Umbilical cord (tissue), 2 donors: ENCODE results near the gene TBC1D16. TPM values are rescaled to one million over a fixed set of nuclear protein-coding genes. Genes with fewer than 3 reads are reported as not detected.
A peak's percentile ranks its signal among the peaks of the same experiment; 100 is the strongest.
"Not testable (repeated sequence)": the region's sequence is repeated elsewhere in the genome, so short reads cannot be mapped to it uniquely, and the experiment has no call there.

Experiments used
- DNase-seq: peaks from one replicate; pipeline ENCODE4 v3.0.0-alpha.2; 2015; ENCODE audit warnings: low spot score
- total RNA-seq: library from RNA; depleted of rRNA; stranded (reverse); fragments of >200 nt; gene quantifications from one replicate; pipeline ENCODE4 v1.2.3, GENCODE V29; 2014; ENCODE audit warnings: low replicate concordance; ENCODE audit not compliant: insufficient read depth

TBC1D16 gene
- total RNA-seq, 1 donor from 2014 or later, result 21.7 TPM

DNA sequence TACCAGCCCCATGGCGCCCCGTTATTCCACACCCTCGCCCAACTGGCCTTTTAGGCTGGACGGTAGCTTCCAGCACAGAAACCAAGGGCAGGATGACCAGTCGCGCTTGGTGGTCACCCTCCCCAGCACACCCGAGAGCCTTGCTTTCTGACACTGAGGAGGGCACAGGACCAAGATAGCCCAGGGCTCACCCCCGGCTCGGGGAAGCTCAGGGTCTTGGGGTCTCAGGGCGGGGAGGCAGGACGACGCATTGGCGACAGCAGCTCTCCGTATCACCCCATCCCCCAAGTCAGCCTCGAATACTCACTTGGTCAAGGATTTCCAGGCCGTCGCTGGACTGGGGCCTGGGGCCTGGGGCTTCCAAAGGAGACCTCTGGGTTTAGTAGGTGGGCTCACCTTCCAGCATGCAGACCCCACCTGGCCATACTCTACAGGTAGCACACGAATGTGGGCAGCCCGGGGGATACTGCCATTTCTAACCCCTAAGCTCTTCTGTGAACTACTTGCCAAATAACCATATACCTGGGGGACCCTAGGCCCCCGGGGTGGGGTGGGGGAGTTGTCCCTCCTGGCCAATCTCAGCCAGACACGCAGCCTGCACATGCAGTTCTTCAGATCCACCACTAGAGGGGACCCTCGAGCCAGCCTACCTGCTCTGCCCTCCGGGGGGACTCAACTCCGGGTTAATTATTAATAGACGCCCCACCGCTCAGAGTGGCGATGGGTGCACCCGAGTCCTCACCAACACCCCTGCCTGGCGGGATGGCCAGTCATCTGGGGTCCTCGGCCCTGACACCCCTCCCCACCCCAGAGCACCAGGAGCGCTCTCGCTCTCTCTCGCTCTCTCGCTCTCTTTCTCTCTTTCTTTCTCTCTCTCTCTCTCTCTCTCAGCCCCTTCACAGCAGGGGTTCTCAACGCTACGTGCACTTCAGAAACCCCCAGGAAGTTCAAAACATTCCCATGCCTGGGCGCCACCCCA, 30.0 kb downstream of the TBC1D16 start:
- DNase-seq, result peak; percentile 37

DNA sequence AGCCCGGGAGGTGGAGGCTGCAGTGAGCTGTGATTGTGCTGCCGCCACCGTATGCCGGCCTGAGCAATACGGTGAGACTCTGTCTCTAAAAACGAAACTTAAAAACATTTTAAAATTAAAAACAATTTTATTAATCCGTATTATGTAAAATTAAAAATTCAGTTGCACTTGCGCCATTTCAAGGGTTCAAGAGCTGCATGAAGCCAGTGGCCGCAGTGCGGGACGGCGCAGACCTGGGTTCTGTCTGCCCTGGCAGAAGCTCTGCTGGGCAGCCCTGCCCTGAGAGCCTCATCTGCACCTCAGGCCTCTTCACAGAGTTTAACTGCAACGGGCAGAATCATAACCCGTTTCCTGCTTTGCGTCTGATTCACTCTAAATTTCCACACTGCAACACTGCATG, 31.7 kb downstream of the TBC1D16 start:
- DNase-seq, result no peak

DNA sequence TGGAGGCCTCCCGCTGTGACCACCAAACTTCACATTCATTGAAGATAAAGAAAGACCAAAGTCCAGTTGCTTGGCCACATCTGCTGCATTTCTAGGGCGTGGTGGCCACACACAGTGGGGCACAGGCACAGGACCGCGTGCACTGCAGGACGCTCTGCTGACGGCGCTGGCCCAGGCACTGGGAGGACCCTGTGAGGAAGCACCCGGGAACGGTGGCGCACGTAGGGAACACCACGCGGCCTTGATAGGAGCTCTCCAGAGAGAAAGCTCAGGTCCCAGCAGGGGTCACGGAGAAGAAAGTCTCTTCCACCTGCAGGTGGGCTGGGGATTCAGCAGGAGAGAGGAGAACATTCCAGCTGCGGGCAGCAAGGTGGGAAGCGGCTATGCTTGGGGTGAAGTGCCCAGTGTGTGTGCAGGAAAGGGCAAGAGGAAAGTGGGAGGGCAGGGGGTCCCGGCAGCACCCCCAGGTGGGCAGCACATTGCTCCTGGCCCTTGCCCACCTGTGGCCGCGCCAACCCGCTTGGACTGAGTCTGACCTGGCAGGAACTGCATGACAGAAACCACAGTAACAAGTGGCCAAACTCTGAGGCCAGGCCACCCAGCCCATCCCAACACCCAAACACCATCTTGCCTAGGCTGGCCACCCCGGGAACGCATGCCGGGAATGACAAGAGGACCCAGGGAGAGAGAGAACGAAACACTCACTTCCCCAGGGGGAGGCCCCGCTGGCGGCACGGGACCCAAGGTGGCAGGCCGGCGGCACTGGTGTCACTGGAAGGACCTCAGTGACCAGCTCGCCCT, 32.8 kb downstream of the TBC1D16 start:
- no peak for DNase-seq

DNA sequence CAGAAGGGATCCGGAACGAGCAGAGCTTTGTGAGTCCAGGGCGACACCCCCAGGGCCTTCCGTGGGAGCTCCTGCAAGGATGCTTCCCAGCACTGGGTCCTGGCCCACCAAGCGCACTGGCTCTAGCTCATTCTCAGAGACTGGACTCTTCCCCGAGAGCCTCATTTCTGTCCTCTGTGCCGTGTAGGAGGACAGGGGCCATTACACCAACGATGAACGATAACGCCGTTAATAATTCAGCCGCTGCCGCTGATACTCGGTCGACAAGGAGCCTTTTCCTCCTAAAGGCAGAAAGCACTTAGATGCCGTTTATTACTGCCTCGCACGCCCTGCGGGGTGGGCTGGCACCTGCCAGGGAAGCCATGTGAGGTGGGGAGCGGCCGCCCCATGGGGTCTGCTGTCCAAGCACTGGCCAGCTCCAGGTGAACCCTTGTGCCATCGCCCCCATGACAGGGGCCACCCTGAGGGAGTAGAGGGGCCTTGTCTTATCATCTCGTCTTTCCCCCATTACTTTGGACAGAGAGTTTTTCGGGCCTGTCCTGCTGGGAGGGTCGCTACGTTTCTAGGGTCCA, 33.5 kb downstream of the TBC1D16 start:
- no peak for DNase-seq

DNA sequence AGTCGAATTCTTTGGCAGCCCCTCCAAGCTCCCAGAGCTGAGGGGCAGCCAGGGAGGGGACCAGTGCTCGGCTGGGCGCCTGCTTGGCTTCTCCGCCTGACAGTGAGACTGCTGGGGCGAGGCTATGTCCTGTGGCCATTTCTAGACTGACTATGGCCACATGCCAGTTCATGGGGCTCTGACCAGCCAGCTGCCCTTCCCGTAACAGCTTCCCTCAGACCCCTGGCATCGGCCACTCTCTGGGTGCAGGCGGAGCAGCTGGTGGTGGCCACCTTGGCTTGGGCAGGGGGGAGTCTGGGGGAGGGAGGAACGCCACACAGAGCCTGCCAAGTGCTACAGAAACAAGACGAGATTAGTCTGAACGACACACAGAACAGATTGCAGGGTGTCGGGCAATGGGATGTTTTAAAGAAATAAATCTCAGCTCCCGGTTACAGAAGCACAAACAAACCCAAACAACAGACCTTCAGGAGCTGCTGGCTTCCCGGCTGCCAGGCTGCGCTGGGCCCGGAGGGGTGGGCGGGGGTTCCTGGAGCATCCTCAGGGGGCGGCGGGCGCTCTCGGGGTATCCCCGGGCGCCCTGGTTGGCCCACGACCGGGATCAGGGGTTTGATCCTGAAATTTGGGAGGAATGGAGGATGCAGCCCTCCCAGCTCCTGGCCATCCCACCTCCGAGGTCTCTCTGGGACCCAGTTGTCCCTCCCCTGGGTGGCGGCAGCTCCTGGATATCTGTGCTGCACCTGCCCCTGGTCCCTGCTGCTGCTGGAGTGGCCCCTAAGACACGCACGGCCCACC, 34.5 kb downstream of the TBC1D16 start:
- DNase-seq, result no peak

DNA sequence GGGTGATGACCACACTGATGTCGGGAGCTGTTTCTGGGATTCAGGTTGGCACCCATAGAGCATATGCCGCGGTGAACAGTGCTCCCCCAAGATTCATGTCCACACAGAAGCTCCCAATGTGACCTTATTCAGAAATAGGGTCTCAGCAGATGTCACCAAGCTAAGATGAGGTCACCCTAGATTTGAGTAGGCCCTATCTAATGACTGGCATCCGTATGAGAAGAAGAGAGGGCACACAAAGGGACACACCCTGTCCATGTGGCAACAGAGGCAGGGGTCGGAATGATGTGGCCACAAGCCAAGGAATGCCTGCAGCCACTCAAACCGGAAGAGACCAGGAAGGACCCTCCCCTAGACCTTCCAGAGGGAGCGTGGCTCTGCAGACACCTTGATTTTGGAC, 35.5 kb downstream of the TBC1D16 start:
- no peak for DNase-seq

DNA sequence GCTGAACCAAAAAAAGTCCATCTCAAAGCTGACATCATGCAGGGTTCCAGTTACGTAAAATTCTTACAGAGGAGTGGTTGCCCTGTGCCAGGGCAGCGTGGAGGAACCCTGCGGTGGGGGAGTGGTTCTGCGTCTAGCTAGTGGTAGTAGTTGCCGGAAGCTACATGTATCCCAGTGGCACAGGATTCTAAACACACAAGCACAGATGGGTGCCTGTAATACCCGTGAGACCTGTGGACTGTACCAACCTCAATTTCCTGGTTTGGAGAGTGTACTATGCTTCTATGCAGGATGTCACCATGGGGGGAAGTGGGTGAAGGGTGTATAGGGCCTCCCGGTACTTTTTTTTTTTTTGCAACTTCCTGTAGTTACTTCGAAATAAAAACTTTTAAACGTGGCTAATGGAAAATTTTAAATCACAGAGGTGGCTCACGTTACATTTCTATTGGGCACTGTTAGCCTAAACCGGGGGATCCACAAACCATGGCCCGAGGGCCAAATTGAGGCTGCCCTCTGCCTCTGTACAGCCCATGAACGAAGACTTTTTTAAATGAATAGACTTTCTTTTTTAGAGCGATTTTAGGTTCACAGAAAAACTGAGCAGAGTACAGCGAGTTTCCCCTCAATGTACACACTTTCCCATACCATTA, 38.5 kb downstream of the TBC1D16 start:
- no peak for DNase-seq

DNA sequence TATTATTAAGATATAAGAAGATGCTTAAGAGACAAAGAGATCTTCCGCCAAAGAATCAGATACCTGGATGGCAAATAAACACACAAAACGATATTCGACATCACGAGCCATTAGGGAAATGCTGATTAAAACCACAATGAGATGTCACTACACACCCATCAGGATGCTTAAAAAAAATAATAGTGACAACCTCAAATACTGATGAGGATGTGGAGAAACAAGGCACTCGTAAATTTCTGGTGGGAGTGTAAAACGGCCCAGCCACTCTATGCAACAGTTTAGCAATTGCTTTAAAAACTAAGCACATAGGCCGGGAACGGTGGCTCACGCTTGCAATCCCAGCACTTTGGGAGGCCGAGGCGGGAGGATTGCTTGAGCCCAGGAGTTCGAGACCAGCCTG, 39.4 kb downstream of the TBC1D16 start:
- no peak for DNase-seq

DNA sequence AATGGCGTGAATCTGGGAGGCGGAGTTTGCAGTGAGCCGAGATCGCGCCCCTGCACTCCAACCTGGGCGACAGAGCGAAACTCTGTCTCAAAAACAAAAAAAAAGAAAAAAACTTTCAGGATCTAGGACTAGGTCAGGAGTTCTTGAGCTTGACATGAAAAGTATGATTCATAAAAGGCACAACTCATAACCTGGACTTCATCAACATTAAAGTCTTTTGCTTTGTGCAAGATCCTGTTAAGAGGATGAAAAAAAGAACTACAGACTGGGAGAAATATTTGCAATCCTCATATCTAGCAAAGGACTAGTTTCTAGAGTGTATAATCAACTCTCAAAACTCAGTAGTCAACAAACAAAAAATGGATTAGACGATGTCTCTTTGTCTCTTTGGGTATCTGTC, 40.0 kb downstream of the TBC1D16 start:
- peak; percentile 87 for DNase-seq

DNA sequence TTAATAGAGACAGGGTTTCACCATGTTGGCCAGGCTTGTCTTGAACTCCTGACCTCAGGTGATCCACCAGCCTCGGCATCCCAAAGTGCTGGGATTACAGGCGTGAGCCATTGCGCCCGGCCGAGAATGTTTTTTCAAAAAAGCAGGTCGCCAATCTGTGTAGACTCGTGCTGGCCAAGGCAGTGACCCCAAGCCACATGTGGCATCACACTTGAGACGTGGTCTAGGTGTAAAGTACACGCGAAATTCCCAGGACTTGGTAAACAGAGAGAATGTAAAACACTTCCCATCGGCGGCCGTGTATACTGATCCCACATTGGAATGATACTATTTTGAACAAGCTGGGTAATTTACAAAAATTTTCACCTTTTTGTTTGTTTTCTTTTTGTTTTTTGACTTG, 41.1 kb downstream of the TBC1D16 start:
- DNase-seq, result no peak

DNA sequence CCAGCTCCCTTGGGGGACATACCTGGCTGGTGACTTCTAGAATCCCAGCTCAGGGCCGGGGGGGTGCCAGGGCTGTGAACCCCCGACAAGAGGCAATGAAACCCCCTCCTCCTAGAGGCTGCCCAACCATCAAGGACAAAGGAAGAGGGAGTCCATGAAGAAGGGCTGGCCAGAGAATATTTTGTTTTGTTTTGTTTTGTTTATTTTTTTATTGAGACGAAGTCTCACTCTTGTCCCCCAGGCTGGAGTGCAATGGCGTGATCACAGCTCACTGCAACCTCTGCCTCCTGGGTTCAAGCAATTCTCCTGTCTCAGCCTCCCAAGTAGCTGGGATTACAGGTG, 41.5 kb downstream of the TBC1D16 start:
- not testable (repeated sequence) for DNase-seq

DNA sequence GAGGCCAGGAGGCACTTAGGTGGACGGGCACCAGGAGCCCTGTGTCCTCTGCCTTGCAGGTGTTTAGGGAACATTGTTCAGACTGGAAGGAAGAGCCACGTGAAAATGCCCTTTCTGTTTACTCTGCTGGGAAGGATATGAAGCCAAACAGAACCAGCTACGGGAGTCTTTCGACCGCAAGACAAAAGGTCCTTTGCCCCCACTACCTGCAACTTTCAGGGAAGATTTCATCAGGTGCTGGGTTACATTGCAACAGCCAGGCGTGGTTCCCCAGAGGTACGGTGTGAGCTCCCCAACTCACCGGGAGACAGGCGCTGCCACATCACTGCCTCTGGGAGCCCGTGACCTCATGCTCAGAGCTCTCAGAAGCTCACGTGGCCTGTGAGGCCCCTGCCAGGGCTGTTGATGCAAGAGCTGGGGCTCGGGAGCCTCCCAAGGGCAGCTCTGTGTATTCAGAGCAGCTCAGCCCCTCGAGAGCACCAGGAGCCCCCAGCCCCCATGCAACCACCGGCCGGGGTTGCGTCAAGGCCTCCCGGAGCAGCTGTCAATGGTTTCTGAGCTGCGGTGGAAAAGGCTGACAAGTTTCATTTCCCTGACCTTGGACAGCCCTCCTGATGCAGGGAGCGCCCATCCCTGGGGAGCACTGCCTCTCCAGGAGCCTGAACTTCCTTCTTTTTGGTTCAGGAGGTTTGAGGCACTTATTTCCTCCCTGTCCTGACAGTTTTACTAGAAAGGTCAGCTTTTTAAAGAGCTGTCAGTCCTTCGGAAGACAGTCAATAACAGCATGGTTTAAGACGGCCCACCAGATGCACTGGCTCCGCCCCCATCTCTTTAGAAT, 42.1 kb downstream of the TBC1D16 start:
- peak; percentile 97 for DNase-seq

DNA sequence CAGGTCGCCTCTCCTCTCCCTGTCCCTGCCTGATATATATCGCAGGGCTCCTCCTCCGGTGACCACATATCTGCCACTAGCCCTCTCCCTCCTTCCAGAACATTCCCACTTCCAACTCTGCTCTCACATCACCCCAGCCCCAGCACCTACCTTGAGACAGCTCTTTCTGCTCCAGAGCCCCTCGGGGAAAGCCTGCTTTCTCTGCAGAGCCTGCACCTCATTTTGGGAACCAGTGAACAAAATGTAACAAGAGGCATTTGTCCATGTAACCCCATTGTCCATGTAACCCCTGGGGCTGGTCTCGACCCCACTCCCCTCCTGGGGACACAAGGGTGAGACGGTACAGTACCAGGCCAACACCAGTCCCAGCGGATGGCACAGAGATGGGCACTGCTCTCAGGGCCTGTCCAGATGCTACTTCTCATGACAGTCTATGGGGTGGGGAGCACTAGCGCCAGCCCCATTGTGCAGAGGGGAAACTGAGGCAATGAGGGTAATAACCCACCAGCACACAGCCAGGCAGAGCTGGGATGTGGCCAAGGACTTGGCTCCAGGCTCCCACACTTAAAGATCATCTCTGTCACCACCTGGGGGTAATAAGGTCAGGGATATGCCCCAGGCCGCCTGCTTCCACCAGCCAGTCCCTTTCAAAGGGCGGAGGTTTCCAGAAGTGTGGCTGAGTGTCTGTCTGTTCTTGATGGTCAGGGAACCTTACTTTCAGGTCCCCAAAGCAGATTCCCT, 42.9 kb downstream of the TBC1D16 start:
- no peak for DNase-seq

DNA sequence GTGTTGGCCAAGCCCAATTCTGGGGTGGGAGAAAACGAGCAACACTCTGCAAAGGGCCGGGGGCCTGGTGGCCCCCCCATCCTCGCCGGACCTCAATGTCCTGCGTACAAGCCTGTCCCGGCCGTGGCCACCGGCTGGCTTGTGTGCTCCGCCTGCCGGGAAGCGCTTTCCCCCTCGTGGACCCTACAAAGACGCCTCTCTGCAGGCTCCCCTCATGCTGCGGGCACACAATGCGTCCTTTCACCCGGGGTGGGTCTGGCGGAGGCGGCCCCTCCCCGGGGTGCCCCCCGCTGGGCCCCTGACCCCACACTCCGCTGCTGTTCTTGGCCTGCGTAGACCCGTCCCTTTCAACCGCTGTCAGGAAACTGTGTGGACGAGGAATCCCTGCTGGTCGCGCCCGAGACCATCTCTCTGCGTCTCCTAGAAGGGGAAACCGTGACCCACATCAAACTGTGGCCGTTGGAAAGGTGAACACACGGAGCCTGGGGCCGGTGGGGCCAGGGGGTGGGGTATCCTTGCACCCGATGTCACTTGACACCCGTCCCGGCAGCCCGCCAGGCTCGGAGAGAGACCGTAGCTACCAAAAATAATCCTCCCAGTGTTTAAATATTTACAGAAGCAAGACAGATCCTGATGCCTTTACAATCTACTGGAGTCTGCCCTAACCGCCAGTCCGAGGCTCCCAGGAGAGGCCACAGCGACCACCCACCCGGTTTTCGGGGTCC, 43.6 kb downstream of the TBC1D16 start:
- peak; percentile 62 for DNase-seq

DNA sequence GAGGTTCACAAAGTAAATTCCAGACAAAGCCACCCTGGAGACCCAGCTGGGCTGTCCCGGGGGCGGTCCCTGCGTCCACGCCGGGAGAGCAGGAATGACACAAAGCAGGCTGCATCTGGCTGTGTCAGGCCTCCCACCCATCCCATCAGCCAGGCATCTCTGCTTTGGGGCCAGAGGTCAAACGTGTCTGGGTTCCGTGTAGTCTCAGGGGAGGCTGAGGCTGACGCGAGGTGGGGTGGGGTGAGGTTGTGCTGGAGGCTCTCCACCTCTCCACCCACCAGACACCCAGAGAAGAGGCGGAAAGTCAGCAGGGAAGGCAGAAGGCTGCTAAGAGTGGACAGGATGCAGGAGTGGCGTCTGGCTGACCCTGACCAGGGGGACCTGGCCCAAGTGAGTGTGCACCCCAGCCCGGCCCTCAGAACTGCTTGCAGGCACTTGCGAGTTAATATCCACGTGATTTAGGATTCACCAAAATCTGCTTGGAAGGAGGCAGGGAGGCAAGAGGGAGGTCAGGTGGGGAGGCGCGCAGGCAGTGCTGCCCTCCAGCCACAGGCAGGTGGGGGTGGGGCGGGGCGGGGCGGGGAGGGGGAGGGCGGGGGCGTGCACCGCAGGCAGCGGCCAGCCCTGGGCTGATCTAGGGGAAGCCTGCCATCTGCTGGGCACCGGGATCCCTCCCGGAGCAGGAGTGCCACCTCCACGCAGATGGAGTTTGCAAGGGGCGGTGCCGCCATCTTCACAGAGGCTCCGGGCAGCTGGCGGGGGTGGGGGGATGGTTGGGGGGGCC, 44.3 kb downstream of the TBC1D16 start:
- peak; percentile 91 for DNase-seq

DNA sequence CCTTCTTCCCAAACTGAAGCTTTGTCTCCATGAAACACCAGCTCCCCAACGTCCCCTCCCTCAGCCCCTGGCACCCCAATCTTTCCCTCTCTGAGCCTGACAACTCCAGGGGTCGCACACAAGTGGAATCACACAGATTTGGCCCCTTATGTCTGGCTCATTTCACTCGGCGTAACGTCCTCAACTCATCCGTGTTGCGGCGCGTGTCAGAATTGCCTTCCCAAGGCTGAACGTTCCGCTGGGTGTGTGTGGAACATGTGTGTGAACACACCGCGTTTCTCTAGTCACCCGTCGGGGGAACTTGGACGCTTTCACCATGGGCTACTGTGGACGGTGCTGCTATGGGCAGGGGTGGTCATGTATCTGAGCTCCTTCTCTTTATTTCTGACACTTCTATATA, 45.0 kb downstream of the TBC1D16 start:
- no peak for DNase-seq

DNA sequence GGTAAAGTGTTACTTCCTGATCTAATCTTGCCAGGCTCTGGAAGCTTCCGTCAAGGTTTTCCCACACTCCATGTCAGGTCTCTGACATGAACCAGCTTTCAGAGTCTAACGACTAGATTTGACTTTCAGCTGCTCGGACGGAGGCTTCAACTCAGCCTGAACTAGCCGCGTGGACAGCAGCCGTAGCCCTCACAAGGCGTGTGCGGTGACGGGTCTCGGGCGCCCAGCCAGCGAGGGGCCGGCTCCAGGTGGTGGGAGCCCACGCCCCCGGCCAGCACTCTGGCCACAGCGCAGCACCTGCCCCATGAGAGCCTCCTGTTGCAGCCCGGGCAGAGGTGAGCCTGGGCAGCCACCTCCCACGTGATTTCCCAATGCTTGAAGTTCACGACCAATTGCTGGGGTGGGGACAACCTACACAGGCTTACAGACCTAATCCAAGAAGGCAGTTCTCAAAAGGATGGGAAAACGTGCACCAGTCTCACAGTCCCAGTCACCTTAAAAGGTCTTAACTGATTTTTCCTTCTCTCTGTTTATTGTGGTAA, 45.5 kb downstream of the TBC1D16 start:
- peak; percentile 26 for DNase-seq
